SK-N-SH treated with all-trans-retinoic acid at 6 μM for 48 hours (cell line): ENCODE results near the gene ITGA8.

Experiments used
- ATAC-seq: fragments of 200-7000 bp; cut with Tn5 transposase; 3 replicates; pipeline ENCODE4 v1.9.1; 2020; ENCODE audit warnings: mild to moderate bottlenecking, moderate library complexity
- ARNTL ChIP-seq: fragments of 450-650 bp; formaldehyde crosslinking; IDR thresholded peaks from 2 replicates; pipeline ENCODE4 v1.5.0; 2020; ENCODE audit warnings: low read depth, mild to moderate bottlenecking, moderate library complexity, borderline replicate concordance
- BACH2 ChIP-seq: fragments of 250-450 bp; sonication (Bioruptor Pico); IDR thresholded peaks from 2 replicates; pipeline ENCODE4 v1.9.0; 2021; ENCODE audit warnings: mild to moderate bottlenecking, borderline replicate concordance
- CREB5 ChIP-seq: fragments of 250-450 bp; sonication (Bioruptor Pico); IDR thresholded peaks from 2 replicates; pipeline ENCODE4 v1.5.1; 2020; ENCODE audit warnings: low read depth, mild to moderate bottlenecking, moderate library complexity
- CSDC2 ChIP-seq: fragments of 250-450 bp; sonication (Bioruptor Pico); IDR thresholded peaks from 2 replicates; pipeline ENCODE4 v1.5.0; 2020; ENCODE audit warnings: mild to moderate bottlenecking, moderate library complexity
- ESRRG ChIP-seq: fragments of 250-450 bp; sonication (Bioruptor Pico); IDR thresholded peaks from 2 replicates; pipeline ENCODE4 v1.6.1; 2021; ENCODE audit warnings: mild to moderate bottlenecking
- GLIS3 ChIP-seq: fragments of 250-450 bp; sonication (Bioruptor Pico); IDR thresholded peaks from 2 replicates; pipeline ENCODE4 v1.5.0; 2020; ENCODE audit warnings: mild to moderate bottlenecking, moderate library complexity
- ISL1 ChIP-seq: fragments of 250-450 bp; sonication (Bioruptor Pico); IDR thresholded peaks from 2 replicates; pipeline ENCODE4 v2.1.2; 2022; ENCODE audit warnings: mild to moderate bottlenecking, moderate library complexity
- PATZ1 ChIP-seq: fragments of 250-450 bp; sonication (Bioruptor Pico); IDR thresholded peaks from 2 replicates; pipeline ENCODE4 v1.8.0; 2020; ENCODE audit warnings: mild to moderate bottlenecking, moderate library complexity, borderline replicate concordance
- POU6F1 ChIP-seq: fragments of 250-450 bp; sonication (Bioruptor Pico); IDR thresholded peaks from 2 replicates; pipeline ENCODE4 v1.8.0; 2021; ENCODE audit warnings: low read depth, mild to moderate bottlenecking, moderate library complexity, borderline replicate concordance
- PPARA ChIP-seq: fragments of 250-450 bp; sonication (Bioruptor Pico); IDR thresholded peaks from 2 replicates; pipeline ENCODE4 v1.5.0; 2020; ENCODE audit warnings: mild to moderate bottlenecking, borderline replicate concordance
- RARB ChIP-seq: fragments of 250-450 bp; sonication (Bioruptor Pico); IDR thresholded peaks from 2 replicates; pipeline ENCODE4 v1.8.0; 2021; ENCODE audit warnings: mild to moderate bottlenecking, moderate library complexity
- SNAI2 ChIP-seq: fragments of 250-450 bp; sonication (Bioruptor Pico); IDR thresholded peaks from 2 replicates; pipeline ENCODE4 v1.5.0; 2020; ENCODE audit warnings: mild to moderate bottlenecking, moderate library complexity
- TCF4 ChIP-seq: fragments of 250-450 bp; sonication (Bioruptor Pico); IDR thresholded peaks from 2 replicates; pipeline ENCODE4 v1.8.0; 2021; ENCODE audit warnings: mild to moderate bottlenecking, moderate library complexity, borderline replicate concordance
- TOX ChIP-seq: fragments of 250-450 bp; sonication (Bioruptor Pico); IDR thresholded peaks from 2 replicates; pipeline ENCODE4 v1.8.0; 2021; ENCODE audit warnings: mild to moderate bottlenecking, moderate library complexity, borderline replicate concordance
- TSHZ2 ChIP-seq: fragments of 250-450 bp; sonication (Bioruptor Pico); IDR thresholded peaks from 2 replicates; pipeline ENCODE4 v1.5.0; 2020; ENCODE audit warnings: mild to moderate bottlenecking, moderate library complexity
- ZC3H10 ChIP-seq: fragments of 250-450 bp; sonication (Bioruptor Pico); IDR thresholded peaks from 2 replicates; pipeline ENCODE4 v1.5.1; 2021; ENCODE audit warnings: mild to moderate bottlenecking, moderate library complexity
- ZFP3 ChIP-seq: fragments of 250-450 bp; sonication (Bioruptor Pico); IDR thresholded peaks from 2 replicates; pipeline ENCODE4 v1.5.0; 2020; ENCODE audit warnings: mild to moderate bottlenecking, moderate library complexity
- ZFP30 ChIP-seq: fragments of 450-650 bp; formaldehyde crosslinking; IDR thresholded peaks from 2 replicates; pipeline ENCODE4 v1.5.0; 2022; ENCODE audit warnings: mild to moderate bottlenecking, moderate library complexity
- ZNF565 ChIP-seq: fragments of 450-650 bp; formaldehyde crosslinking; conservative IDR thresholded peaks from 2 replicates; pipeline ENCODE4 v1.5.0; 2020; ENCODE audit warnings: low read depth, mild to moderate bottlenecking, moderate library complexity
- ZNF70 ChIP-seq: fragments of 450-650 bp; formaldehyde crosslinking; IDR thresholded peaks from 2 replicates; pipeline ENCODE4 v1.5.0; 2020; ENCODE audit warnings: mild to moderate bottlenecking, moderate library complexity
- ZNF8 ChIP-seq: fragments of 450-650 bp; formaldehyde crosslinking; IDR thresholded peaks from 2 replicates; pipeline ENCODE4 v1.5.0; 2020; ENCODE audit warnings: mild to moderate bottlenecking, moderate library complexity

ITGA8 gene

GRCh38 chr10:15703151-15703880 lies 16.4 kb downstream of the ITGA8 start:
- TF ChIP-seq ZNF70 (CRISPR knock-in tag) (no peak), TOX (CRISPR knock-in tag) (no peak), ISL1 (no peak), TSHZ2 (no peak), ARNTL (CRISPR knock-in tag) (no peak), POU6F1 (CRISPR knock-in tag) (no peak), BACH2 (no peak), SNAI2 (CRISPR knock-in tag) (no peak), ZFP3 (no peak)

DNA sequence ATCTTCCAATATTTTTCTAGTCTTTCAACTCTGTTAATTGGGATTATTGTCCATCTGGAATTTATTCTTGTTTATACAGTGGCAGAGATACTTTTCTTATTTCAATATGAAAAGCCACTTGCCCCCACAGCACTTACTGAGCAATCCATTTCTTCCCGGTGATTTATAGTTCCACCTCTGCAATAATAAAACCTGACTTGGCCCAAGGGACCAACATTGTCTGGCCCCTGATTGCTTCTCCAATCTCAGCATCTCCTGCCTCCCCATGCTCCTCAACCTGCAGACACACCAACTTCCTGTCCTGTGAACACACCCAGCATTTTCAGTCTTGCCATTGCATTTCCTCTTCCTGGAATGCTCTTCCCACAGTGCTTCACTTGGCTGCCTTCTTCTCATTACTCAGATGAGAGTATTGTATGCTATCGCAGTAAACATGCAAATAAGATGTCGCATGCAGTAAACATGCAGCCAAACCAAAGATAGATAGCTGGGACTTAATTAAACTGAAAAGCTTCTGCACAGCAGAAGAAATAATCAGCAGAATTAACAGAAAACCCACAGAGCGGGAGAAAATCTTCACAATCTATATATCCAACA lies 19.5 kb downstream of the ITGA8 start:
- TF ChIP-seq ESRRG (CRISPR knock-in tag), result no peak
- TF ChIP-seq ZFP3, result no peak
- no peak for TF ChIP-seq TCF4 (CRISPR knock-in tag)
- TF ChIP-seq TSHZ2, result no peak
- no peak for TF ChIP-seq ZC3H10 (CRISPR knock-in tag)
- no peak for TF ChIP-seq BACH2
- no peak for TF ChIP-seq POU6F1 (CRISPR knock-in tag)
- no peak for TF ChIP-seq PPARA (CRISPR knock-in tag)
- no peak for TF ChIP-seq PATZ1 (CRISPR knock-in tag)
- no peak for TF ChIP-seq SNAI2 (CRISPR knock-in tag)
- TF ChIP-seq ISL1, result no peak
- TF ChIP-seq RARB (CRISPR knock-in tag), result no peak
- no peak for TF ChIP-seq CSDC2 (CRISPR knock-in tag)
- no peak for TF ChIP-seq ZNF565 (CRISPR knock-in tag)
- TF ChIP-seq GLIS3 (CRISPR knock-in tag), result no peak
- no peak for TF ChIP-seq ZFP30 (CRISPR knock-in tag)
- TF ChIP-seq ARNTL (CRISPR knock-in tag), result no peak
- no peak for TF ChIP-seq ZNF70 (CRISPR knock-in tag)
- TF ChIP-seq CREB5 (CRISPR knock-in tag), result no peak
- no peak for TF ChIP-seq ZNF8
- ATAC-seq, result no peak

More at GRCh38 chr10:15703151-15703880, 16.4 kb downstream of the ITGA8 start:
- ATAC-seq, result no peak
